ENCODE results near the gene PSMD14.

PSMD14 gene

GRCh38 chr2:161420406-161421074 is 112.3 kb downstream of the PSMD14 start:
- no peak for DNase-seq

- no peak for DNase-seq
Measured at GRCh38 chr2:161421686-161422085, 113.5 kb downstream of the PSMD14 start.

DNA sequence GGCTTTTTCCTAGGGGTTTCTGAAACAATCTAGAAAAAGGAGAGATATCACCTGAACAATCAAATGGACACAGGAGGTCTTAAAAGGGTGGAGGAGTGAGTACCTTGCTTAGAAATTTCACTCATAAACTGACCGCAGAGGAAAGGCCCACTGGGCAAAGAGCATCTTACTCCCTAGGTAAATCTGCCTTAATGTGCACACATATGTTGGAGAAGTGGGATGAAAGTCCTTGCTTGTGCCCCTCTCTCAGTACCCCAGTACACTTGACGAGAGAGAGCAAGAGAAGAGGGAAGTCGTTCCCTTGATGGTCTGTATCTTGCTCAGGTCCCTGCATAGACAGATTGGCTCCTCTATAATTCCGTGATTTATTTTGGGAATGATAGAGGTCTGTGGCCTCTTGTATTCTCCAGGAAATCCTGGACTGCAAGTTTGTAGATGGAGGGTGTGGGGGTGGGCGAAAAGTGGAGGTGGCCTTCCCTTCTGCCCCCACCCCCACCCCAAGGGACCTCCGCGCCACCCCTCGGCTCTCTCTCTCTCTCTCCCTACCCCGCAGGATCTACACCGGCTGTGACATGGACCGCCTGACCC is 114.7 kb downstream of the PSMD14 start:
- DNase-seq: no peak

- no peak for DNase-seq
Measured at GRCh38 chr2:161423421-161424393, 115.5 kb downstream of the PSMD14 start.

- no peak for DNase-seq
Measured at GRCh38 chr2:161424394-161424769, 116.2 kb downstream of the PSMD14 start.

DNA sequence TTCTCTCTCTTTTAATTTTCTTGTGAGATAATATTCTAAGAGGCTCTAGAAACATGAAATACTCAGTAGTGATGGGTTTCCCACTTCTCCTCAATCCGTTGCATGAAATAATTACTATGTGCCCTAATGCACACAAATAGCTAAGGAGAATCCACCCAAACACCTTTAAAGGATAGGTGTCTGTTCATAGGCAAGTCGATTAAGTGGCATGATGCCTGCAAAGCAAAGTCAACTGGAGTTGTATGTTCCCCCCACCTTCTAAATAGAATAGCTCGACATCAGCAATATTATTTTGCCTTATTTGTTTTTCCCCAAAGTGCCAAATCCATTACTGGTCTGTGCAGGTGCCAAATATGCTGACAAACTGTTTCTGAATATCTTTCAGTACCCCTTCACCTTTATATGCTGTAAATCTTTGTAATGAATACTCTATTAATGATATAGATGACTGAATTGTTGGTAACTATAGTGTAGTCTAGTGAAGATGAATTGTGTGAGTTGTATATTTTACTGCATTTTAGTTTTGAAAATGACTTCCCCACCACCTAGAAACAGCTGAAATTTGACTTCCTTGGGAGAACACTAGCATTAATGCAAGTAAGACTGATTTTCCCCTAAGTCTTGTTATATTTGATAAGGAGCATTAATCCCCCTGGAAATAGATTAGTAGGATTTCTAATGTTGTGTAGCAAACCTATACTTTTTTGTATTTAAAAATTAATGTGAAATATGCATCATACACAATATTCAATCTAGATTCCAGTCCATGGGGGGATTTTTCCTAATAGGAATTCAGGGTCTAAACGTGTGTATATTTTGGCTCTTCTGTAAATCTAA is 116.9 kb downstream of the PSMD14 start:
- no peak for DNase-seq

- DNase-seq: no peak
Measured at GRCh38 chr2:161425728-161426454, 117.7 kb downstream of the PSMD14 start.

GRCh38 chr2:161426455-161426921 is 118.3 kb downstream of the PSMD14 start:
- no peak for DNase-seq

DNA sequence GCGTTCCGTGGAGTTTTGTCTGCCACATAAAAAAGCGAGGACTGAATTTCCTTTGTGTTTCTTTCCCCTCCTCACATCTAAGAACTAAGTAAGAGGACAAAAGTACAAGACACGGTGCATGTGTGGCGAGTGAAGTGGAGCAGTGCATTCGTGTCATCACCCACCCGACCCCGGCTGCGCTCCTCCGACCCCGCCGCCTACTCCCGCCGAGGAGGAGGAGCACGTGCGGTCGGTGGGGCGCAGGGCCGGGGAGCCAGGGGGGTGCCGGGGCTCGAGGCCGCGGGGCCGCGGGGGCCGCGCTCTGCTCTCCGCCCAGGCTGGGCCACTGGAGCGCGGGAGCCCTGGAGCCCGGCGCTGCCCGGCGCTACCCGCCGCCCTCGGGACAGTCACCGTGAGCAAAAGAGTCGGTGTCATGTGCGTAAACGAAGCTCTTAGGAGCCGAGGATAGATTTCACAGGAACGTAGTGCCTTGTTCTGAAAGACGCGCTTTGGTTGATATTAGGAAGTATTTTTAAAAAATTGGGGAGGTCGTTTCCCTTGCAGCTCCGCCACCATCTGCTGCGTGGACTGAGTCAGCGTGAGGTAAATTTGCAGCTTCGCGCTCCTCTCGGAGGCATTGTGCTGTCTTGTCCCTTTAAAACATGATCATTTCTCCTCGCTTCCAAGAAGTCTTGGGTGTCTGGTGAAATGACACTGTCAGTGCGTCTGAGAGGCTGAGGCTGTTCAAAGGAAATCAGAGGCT is 118.9 kb downstream of the PSMD14 start:
- DNase-seq: no peak

DNA sequence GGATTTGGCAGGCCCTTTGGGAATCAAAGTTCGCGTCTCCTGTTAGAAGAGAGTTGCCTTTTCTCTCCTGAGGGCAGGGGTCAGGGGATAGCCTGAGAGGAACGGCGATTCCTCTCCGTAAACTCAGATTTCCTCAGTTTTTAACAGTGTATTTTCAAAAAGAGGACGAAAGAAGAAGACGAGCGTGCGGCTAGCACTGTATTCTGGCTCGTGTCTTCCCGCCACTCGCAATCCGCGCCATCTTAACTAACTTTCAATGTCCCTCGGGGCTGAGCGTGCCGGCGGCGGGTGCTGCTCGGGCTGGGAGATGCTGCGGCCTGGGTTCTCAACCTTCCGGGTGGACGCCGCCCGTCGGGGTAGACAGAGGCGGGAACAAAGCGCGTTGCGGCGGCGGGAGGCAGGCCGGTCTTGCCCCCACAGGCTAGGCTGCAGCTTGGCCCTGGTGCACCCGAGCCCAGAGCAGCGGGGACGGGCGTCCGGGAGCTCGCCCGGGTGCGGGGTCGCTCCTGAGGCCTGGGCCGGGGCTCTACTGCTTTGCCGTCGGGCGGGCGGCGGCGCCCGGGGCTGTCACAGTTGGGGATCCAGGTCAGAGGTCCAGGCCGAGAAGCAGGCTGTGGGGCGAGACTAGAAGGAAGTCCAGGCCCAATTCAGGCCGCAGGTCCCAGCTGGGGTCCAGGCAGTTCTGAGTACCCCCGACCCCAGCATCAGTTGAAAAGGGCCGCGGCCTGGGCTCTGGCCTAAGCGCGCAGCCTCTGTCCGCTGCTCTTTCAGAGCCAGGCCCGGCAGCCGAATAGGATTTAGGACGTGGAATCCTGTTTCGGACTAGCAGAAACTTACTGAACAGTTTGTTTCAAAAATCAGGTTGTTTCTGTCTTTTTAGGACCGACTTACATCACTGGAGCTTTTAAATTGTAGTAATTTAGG is 119.7 kb downstream of the PSMD14 start:
- DNase-seq: no peak

- no peak for DNase-seq
Measured at GRCh38 chr2:161430386-161430785, 122.2 kb downstream of the PSMD14 start.

- no peak for DNase-seq
Measured at GRCh38 chr2:161432107-161432506, 123.9 kb downstream of the PSMD14 start.

DNA sequence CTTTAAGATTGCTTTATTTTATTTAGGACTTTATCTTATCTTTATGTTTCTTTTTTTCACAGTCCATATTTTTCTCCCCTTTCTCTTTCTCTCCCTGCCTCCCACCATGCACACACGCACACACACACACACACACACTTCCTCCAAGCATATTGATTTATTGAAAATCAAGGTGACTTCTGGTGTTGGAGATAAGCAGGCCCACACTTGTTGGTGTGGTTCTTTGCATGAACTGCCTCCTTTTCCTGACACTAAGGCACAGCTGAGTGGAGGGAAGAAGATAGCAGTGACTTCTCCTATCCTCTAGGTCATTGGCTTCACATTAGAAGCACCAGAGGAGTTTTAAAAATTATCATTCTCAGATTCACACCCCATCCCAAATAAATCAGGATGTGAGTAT is 125.9 kb downstream of the PSMD14 start:
- DNase-seq: no peak

DNA sequence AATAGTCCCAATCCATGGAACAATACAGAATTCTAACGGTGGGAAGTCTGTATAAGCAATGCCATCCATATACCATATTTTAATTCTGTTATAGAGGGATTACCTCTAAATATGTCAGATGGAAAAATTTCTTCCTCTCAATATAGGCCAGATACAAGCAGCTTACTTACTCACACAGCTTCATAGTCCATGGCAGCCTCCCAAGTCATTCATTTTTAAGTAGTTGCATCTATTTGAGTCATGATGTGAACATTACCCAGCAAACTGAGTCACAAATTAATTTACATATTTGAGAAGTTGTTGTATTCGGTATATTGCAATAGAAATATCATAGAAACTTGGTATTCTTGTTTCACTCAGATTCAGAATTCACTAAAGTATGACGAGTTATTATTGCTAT is 128.2 kb downstream of the PSMD14 start:
- no peak for DNase-seq

GRCh38 chr2:161438598-161438997 is 130.4 kb downstream of the PSMD14 start:
- no peak for DNase-seq

GRCh38 chr2:161445097-161445496 is 136.9 kb downstream of the PSMD14 start:
- DNase-seq: no peak

DNA sequence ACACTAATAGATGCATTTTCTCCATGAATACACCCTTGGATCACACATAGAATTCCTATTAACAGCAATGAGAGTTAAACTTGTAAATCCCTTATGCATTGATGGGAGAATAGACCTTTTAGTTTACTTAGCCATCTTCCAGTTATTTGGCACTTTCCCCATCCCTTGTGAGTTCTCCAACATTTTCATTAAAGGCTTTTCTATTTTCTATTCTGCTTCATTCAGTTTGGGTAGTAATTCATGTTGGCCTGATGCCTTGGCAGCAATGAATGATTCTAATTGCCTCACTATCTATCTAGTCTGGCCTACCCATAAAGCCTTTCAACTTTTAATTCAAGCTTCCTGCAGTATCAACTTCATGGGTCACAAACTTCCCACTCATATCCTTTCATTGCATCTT is 140.2 kb downstream of the PSMD14 start:
- DNase-seq: no peak

Data from NCI-H2029 treated with DMSO at 0.1 percent for 48 hours (cell line).